ENCODE measurements around the gene ST3GAL3.
A peak's percentile ranks its signal among the peaks of the same experiment; 100 is the strongest.

Gene ST3GAL3

GRCh38 chr1:43789604-43790550, 82.5 kb downstream of the ST3GAL3 start:
- no peak for DNase-seq

DNA sequence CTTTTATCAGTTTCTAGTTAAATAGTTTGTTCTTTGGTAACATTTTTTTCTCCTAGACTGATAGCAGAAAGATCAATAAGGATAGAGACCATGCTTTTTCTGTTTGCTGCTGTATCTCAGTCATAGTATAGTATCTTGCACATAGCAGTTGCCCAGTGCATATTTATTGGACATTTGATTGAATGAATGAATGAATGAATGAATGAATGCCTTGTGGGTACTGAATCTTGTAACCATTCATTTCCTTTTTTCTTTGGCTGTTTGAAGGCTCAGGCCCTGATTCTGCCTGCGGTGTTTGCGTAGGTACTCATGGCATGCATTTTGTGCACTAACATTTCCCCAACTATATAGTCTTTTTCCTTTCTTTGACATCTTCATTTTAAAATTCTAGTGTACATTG, 83.9 kb downstream of the ST3GAL3 start:
- no peak for DNase-seq

DNA sequence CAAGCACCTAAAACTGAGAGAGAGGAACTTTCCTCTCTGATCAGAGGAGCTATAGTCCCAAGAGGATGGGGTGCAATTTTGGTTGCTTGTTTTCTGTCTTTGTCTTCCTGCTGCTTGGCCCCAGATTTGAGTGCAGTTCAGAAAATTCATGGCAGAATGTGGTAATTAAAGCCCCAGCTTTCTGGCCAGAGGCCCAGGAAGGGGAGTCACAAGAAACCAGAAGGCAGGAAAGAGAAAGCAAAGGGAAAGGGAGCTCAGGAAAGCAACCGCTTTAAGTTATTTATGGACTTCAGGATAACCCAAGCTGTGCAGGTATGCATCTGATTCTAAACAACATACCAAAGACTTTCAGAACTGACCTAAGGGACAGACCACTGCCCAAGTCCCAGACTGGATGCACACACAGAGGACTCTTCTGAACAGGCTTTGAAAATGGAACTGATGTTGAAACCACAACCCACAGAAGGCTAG, 88.8 kb downstream of the ST3GAL3 start:
- DNase-seq: no peak

DNA sequence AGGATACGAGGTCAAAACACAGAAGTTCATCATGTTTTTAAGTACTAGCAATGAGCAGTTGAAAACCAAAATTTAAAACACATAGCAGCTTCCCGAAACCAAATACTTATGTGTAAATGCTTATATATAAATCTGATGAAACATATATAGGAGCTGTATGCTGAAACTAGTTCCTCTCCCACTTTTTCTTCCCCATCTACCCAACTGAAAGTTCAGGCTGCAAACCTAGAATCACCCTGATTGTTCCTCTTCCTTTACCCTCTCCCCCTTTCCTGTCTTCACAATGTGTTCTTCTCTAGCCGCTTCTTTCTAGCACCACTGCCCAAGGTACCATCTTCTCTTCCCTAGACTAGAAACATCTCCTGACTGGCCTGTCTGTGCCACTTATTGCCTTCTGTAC, 90.6 kb downstream of the ST3GAL3 start:
- DNase-seq: no peak

DNA sequence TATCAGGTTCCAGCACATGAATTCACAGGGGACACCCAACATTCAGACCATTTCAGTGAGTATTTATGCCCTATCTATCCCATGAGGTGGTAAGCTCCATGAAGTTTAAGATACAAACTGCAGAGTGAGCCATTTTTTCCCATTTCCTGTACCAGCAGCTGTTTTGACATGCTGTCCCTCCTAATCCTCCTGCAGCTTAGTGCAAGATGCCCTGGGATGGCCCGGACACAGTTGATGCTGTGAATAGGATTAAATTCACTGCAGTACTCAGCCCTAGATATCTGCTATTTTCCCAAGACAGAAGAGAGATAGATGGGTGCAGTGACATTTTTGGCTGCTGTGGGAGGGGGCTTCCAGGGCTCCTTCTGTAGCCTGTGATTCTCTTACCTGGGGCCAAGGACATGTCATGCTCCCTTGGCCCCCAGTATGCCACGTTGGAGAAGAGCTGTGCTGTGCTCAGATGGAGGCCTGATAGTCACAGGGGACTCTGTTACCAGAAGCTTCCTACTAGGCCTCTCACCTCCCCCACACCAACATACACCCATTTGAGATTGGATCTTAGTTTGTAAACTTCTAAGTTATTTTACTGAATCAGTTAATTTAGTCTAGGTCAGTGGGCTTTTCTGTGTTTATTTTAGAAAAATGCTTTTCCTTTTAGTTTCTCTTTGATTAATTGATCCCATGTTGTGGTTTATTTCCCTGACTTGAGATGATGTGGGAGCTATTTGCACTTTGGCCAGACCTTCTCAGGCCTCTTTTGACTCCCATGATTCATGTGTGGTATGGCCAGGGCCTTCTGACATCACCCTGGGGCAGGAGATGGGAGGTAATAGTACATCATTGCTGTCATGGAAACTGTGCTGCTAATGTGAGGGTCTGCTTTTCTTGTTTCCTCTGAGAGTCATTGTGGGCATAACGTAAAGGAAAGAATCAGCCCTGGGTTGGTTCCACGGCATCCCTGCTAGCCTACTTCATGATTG, 92.6 kb downstream of the ST3GAL3 start:
- DNase-seq: peak; percentile 98

DNA sequence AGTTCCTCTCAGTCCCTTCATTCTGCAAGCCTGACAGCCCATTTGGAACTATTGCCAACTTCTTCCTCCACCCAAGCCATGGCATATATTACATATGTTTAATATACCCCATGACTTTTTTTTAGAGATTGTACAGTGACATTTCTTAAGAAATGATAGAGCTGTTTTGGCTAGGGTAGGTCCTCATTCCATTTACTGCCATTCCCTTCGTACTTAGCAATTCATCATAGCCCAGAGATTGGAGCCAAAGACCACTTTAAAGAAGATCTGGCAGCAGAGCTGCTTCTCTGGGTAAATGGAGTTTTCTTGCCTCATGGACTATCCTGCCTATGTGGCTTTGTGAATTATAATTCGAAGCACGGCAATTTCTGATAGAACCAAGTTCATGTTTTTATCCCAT, 93.4 kb downstream of the ST3GAL3 start:
- no peak for DNase-seq

- DNase-seq: no peak
Observed at GRCh38 chr1:43801203-43801602, 93.9 kb downstream of the ST3GAL3 start.

- DNase-seq: no peak
Observed at GRCh38 chr1:43802356-43802980, 95.1 kb downstream of the ST3GAL3 start.

DNA sequence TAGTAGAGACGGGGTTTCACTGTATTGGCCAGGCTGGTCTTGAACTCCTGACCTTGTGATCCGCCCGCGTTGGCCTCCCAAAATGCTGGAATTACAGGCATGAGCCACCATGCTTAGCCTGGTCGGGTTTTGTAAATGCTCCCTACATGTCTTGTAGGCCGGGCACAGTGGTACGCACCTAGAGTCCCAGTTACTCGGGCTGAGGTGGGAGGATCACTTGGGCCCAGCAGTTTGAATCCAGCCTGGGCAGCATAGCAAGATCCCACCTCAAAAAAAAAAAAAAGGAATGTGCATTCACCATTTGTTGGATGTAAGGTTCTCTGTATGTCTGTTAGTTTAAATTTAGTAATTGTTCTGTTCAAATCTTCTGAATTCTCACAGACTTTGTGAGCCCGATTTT, 95.8 kb downstream of the ST3GAL3 start:
- DNase-seq: no peak

GRCh38 chr1:43803646-43804045, 96.3 kb downstream of the ST3GAL3 start:
- no peak for DNase-seq

DNA sequence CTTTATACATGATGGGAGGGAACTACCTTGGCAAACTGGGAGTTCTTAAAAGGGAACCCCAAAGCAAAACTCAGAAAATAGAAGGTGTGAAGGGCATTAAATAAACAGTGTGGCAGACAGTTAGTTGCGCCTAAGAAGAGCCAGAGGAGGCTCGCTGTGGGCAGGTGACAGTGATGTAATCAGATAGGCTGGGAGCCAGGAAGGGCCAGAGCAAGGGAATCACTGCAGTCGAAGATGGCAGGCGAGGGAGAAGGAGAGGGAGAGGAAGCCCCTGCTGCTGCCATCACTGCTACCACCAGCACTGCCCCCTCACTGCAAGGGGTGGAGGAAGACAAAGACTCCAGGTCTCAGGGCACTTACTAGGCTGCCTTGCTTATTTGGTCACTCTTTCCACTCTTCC, 97.2 kb downstream of the ST3GAL3 start:
- DNase-seq: no peak

DNA sequence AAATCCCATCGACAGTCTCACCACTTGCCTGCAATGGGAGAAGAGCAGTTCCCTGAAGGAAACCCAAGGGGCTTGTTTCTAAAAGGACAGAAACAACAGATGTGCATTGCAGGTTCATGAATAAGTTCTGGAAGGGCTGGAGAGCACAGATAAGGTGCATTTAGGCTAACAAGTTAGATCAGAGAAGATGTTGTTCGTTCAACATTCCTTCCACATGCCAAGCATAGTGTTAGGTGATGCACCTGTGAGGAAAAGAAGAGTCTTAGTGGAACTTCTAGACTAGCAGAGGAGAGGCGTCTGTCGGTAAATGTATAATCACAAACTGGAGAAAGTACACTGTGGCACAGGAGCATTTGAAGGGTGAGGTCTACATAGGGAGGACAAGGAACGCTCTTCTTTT, 98.0 kb downstream of the ST3GAL3 start:
- no peak for DNase-seq

DNA sequence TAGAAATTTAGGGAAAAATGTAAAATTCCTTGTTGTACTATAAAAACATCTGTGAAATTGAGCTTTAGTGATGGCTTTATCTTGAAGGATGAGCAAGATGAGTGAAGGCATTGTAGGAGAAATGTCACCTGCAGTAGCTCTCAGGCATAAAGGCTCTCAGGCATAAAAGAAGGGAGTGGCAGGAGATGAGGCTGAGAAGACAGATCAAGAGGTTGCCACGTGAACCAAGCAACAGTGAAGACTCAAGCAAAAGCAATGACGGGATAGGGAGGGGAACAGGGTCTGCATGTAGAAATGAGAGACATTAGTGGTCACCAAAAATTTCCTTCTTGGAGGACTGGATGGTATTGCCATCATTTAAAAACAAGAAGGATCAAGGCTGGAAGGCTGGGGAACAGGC, 98.8 kb downstream of the ST3GAL3 start:
- no peak for DNase-seq

- no peak for DNase-seq
Observed at GRCh38 chr1:43809097-43809673, 101.8 kb downstream of the ST3GAL3 start.

DNA sequence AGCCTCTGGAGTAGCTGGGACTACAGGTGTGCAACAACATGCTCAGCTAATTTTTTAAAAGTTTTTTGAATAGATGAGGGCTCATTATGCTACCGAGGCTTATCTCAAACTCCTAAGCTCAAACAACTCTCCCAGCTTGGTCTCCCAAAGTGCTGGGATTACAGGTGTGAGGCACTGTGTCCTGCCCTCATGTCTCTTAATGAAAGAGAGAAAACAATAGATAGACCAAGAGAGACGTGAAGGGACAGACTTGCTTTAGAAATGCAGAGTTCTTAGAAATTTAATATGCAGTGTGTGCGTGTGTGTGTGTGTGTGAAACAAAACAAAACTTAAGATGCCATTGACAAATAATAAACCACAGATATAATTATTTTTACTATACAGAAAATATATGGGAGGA, 105.2 kb downstream of the ST3GAL3 start:
- no peak for DNase-seq

DNA sequence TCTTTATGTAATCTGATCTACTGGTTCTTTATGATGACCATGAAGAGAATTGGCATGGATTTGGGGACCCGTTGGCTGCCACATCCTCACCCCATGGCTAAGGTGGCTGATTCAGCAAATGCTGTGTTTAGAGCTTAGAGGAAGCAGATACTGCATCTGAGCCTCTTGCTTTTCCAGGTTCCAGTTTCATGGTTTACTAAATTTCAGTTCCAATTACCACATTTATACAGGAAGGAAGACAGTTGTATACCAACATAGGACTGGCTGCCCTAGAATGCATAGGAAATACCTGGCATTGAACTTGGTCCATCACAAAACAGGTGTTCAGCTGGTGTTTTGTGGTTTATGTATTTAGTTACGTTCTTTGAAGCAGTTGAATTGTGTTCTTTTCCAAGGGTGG, 107.1 kb downstream of the ST3GAL3 start:
- no peak for DNase-seq

- no peak for DNase-seq
Observed at GRCh38 chr1:43817304-43817939, 110.1 kb downstream of the ST3GAL3 start.

GRCh38 chr1:43818691-43819090, 111.4 kb downstream of the ST3GAL3 start:
- DNase-seq: no peak

- no peak for DNase-seq
Observed at GRCh38 chr1:43819357-43819756, 112.0 kb downstream of the ST3GAL3 start.

GRCh38 chr1:43821471-43821870, 114.1 kb downstream of the ST3GAL3 start:
- no peak for DNase-seq

GRCh38 chr1:43822040-43822690, 114.8 kb downstream of the ST3GAL3 start:
- no peak for DNase-seq

- no peak for DNase-seq
Observed at GRCh38 chr1:43824795-43825194, 117.5 kb downstream of the ST3GAL3 start.

Measured in NCI-H82 (cell line).